ENCODE results near the gene SLC25A13.

DNA sequence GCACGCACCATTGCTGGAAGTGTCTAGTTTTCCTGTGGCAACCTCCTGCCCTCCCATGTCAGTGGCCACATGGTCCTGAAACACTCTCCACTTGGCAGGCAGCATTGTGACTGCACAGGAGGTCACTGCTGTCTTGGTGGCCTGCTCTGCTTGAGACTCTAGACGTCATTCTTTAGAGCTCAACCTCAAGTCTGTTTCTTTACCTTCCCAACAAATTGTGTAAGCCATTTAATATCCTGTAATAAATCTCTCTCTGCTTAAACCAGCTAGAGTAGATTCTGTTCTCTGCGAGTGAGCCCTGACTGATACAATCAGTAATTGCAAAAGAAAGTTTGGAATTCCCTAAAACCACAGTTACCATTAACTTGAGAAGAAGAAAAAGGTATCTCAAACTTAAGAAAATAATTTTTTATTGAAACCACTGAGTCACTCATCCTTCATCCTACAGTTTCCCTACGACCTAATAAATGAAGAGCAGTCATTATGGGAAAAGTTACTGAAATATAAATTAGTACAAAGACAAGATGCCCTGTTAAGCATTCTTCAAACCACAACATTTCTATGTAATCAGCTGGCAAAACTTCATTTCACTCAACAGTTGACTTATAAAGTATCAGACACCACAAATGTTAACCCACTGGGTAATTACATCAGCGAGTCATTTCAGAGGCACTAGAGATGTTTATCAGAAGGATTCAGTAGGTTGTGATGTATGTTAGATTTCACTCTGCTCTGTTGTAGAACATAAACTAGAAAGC lies 18.0 kb downstream of the SLC25A13 start:
- no peak for TF ChIP-seq POLR2A (IDR thresholded peaks at IDR 0.05)
- TF ChIP-seq, protein P1, sequence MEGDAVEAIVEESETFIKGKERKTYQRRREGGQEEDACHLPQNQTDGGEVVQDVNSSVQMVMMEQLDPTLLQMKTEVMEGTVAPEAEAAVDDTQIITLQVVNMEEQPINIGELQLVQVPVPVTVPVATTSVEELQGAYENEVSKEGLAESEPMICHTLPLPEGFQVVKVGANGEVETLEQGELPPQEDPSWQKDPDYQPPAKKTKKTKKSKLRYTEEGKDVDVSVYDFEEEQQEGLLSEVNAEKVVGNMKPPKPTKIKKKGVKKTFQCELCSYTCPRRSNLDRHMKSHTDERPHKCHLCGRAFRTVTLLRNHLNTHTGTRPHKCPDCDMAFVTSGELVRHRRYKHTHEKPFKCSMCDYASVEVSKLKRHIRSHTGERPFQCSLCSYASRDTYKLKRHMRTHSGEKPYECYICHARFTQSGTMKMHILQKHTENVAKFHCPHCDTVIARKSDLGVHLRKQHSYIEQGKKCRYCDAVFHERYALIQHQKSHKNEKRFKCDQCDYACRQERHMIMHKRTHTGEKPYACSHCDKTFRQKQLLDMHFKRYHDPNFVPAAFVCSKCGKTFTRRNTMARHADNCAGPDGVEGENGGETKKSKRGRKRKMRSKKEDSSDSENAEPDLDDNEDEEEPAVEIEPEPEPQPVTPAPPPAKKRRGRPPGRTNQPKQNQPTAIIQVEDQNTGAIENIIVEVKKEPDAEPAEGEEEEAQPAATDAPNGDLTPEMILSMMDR (IDR thresholded peaks at IDR 0.05): no peak

Measured in testis (tissue), 2 donors.